Upper lobe of left lung (tissue), 6 donors: ENCODE results near the gene CXCL3. TPM values are rescaled to one million over a fixed set of nuclear protein-coding genes. Genes with fewer than 3 reads are reported as not detected.

Source experiments
- ATAC-seq, 2 donors: fragments of 200-7000 bp; cut with Tn5 transposase; one replicate each; pipeline ENCODE4 v1.9.1; 2022; ENCODE audit warnings: mild to moderate bottlenecking in 2 of 2, moderate library complexity in 2 of 2; ENCODE audit not compliant: low FRiP score in 2 of 2
- DNase-seq, 2 donors: peaks; one replicate each; pipeline ENCODE4 v3.0.0-alpha.2; 2019 to 2020
- H3K27ac ChIP-seq, 4 donors: fragments of 200-600 bp; sonication (generic); one replicate each; pipeline ENCODE4 v1.5.1; 2016 to 2019
- H3K27me3 ChIP-seq, 4 donors: fragments of 200-600 bp; sonication (generic); one replicate each; pipeline ENCODE4 v1.5.1; 2017 to 2019
- H3K36me3 ChIP-seq, 4 donors: fragments of 200-600 bp; sonication (generic); one replicate each; pipeline ENCODE4 v1.5.1; 2016 to 2019
- H3K4me1 ChIP-seq, 4 donors: fragments of 200-600 bp; sonication (generic); one replicate each; pipeline ENCODE4 v1.5.1; 2018 to 2019
- H3K4me3 ChIP-seq, 4 donors: fragments of 200-600 bp; sonication (generic); one replicate each; pipeline ENCODE4 v1.5.1; 2017 to 2019; ENCODE audit warnings: mild to moderate bottlenecking in 2 of 4, moderate library complexity in 1 of 4
- H3K9me3 ChIP-seq, 4 donors: fragments of 200-600 bp; sonication (generic); one replicate each; pipeline ENCODE4 v1.5.1; 2018 to 2019
- EP300 ChIP-seq, 4 donors: sonication (generic); formaldehyde crosslinking; IDR thresholded peaks; one replicate each; pipeline ENCODE4 v1.5.1; 2017; ENCODE audit warnings: antibody characterized with exemption in 4 of 4, control low read depth in 2 of 4
- POLR2A ChIP-seq, 4 donors: fragments of 450-650 bp; IDR thresholded peaks; one replicate each; pipeline ENCODE4 v1.5.1; 2016 to 2017; ENCODE audit warnings: antibody characterized with exemption in 4 of 4, mild to moderate bottlenecking in 2 of 4
- POLR2AphosphoS5 ChIP-seq, 2 donors: sonication (generic); formaldehyde crosslinking; IDR thresholded peaks; one replicate each; pipeline ENCODE4 v1.5.1; 2017; ENCODE audit warnings: antibody characterized with exemption in 2 of 2
- WGBS, 2 donors: methylation state at CpG; one replicate each; pipeline ENCODE4 v1.1.5; 2017 to 2018; 5-methylcytosine and 5-hydroxymethylcytosine counted together
- total RNA-seq, 6 donors: library from RNA; depleted of rRNA in 4 of 6; stranded (reverse); fragments of >200 nt in 4 of 6; gene quantifications; one replicate each; pipeline versions ENCODE4 v1.1.0 to v1.2.1, GENCODE V29; 2016 to 2021
- TF ChIP-seq, protein P1 (sequence below), 6 experiments: fragments of 450-650 bp in 4 of 6; fragments of 200-600 bp in 2 of 6; sonication (generic) in 2 of 6; IDR thresholded peaks; one replicate each; pipeline ENCODE4 v1.5.1; 2016 to 2019; ENCODE audit warnings: antibody characterized with exemption in 6 of 6
- donor health status: DM: no; HTN: no; CAD: no; lungs with moderate emphysema.
- donor health status: DM: no; HTN: yes; CAD: no; lungs with severe emphysema.

CXCL3 gene
- total RNA-seq, 6 donors from 2014 or later, result 10.0 to 22.4 (median 16.4) TPM

- Histone ChIP-seq H3K9me3 (no peaks in the 10 kb centered on the region), H3K4me1 (no peaks in the 10 kb centered on the region), H3K4me3 (no peak overlapping the region), H3K27me3 (no peaks in the 10 kb centered on the region), H3K36me3 (no peaks in the 10 kb centered on the region), H3K27ac (no peak overlapping the region)
- no peak for ATAC-seq
- WGBS, 2 donors, result 0 to 3% methylated on average over 1 of the region's 1 CpG
- TF ChIP-seq POLR2A (IDR thresholded peaks at IDR 0.05), result no peak
- TF ChIP-seq, protein P1, sequence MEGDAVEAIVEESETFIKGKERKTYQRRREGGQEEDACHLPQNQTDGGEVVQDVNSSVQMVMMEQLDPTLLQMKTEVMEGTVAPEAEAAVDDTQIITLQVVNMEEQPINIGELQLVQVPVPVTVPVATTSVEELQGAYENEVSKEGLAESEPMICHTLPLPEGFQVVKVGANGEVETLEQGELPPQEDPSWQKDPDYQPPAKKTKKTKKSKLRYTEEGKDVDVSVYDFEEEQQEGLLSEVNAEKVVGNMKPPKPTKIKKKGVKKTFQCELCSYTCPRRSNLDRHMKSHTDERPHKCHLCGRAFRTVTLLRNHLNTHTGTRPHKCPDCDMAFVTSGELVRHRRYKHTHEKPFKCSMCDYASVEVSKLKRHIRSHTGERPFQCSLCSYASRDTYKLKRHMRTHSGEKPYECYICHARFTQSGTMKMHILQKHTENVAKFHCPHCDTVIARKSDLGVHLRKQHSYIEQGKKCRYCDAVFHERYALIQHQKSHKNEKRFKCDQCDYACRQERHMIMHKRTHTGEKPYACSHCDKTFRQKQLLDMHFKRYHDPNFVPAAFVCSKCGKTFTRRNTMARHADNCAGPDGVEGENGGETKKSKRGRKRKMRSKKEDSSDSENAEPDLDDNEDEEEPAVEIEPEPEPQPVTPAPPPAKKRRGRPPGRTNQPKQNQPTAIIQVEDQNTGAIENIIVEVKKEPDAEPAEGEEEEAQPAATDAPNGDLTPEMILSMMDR (IDR thresholded peaks at IDR 0.05), result no peak
- no peak for TF ChIP-seq EP300 (IDR thresholded peaks at IDR 0.05)
- TF ChIP-seq POLR2AphosphoS5 (IDR thresholded peaks at IDR 0.05), result no peak
- DNase-seq, result no peak
These were observed 46.4 kb downstream of the CXCL3 start for GRCh38 chr4:73992050-73992449.

GRCh38 chr4:73991742-73992000 is 46.8 kb downstream of the CXCL3 start:
- H3K27me3 ChIP-seq, result no peaks in the 10 kb centered on the region
- no peak overlapping the region for H3K27ac ChIP-seq

DNA sequence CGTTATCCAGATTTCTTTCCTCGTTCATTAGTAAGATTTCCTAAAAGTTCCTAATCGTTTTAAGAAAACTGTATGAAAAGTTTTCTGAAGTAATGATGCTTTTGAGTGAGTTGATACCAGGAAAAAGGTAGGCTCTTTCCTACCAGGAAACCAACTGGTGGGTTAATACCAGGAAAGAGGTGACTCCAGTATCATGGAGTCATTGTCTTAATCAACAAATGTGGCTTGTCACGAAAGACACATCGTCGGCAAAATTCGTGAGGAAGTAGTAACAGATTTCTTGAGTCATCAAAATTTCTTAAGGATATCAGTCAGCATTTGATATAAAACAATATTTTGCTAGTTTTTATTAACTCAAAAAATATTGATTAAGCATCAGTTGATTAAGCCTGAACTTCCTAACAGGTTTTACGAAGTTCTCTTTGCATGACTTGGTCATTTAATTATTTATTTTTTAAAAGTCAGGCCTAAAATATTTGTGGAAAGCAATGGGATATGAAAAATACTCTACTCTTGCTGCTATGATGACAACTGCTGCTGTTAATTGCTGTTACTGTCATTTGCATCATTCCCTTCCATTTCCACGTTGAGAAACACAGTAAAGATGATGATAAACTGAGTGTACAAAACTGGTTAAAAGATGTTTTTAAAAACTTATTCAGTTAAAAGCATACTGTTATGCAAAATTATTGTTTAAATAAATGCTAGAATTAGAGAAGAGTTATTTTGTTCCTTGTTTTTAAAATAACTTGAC is 47.3 kb downstream of the CXCL3 start:
- Histone ChIP-seq H3K27ac (no peak overlapping the region), H3K36me3 (no peaks in the 10 kb centered on the region), H3K27me3 (no peaks in the 10 kb centered on the region), H3K9me3 (no peaks in the 10 kb centered on the region), H3K4me1 (no peaks in the 10 kb centered on the region), H3K4me3 (no peak overlapping the region)
- no peak for DNase-seq
- no peak for TF ChIP-seq POLR2A (IDR thresholded peaks at IDR 0.05)
- TF ChIP-seq, protein P1 (IDR thresholded peaks at IDR 0.05), result no peak
- TF ChIP-seq POLR2AphosphoS5 (IDR thresholded peaks at IDR 0.05), result no peak
- no peak for TF ChIP-seq EP300 (IDR thresholded peaks at IDR 0.05)
- 81 to 86% methylated on average over 9 of the region's 9 CpGs for WGBS, 2 donors
- ATAC-seq, result no peak

More at GRCh38 chr4:73991742-73992000, 46.8 kb downstream of the CXCL3 start:
- Histone ChIP-seq H3K4me1 (no peaks in the 10 kb centered on the region), H3K4me3 (no peak overlapping the region), H3K9me3 (no peaks in the 10 kb centered on the region), H3K36me3 (no peaks in the 10 kb centered on the region)
- no peak for TF ChIP-seq POLR2AphosphoS5 (IDR thresholded peaks at IDR 0.05)
- no peak for TF ChIP-seq EP300 (IDR thresholded peaks at IDR 0.05)
- TF ChIP-seq, protein P1 (IDR thresholded peaks at IDR 0.05), result no peak
- no peak for TF ChIP-seq POLR2A (IDR thresholded peaks at IDR 0.05)
- 83 to 92% methylated on average over 1 of the region's 1 CpG for WGBS, 2 donors
- DNase-seq (no peak), ATAC-seq (no peak)

- Histone ChIP-seq H3K4me1 (no peaks in the 10 kb centered on the region), H3K27ac (no peak overlapping the region), H3K27me3 (no peaks in the 10 kb centered on the region), H3K9me3 (no peaks in the 10 kb centered on the region), H3K36me3 (no peaks in the 10 kb centered on the region), H3K4me3 (no peak overlapping the region)
- no peak for ATAC-seq
- TF ChIP-seq POLR2AphosphoS5 (IDR thresholded peaks at IDR 0.05), result no peak
- TF ChIP-seq, protein P1 (IDR thresholded peaks at IDR 0.05), result no peak
- TF ChIP-seq POLR2A (IDR thresholded peaks at IDR 0.05), result no peak
- no peak for TF ChIP-seq EP300 (IDR thresholded peaks at IDR 0.05)
- no peak for DNase-seq
- 81 to 86% methylated on average over 5 of the region's 5 CpGs for WGBS, 2 donors
These were observed 48.6 kb downstream of the CXCL3 start for GRCh38 chr4:73989928-73990327.

GRCh38 chr4:73989031-73989430 is 49.5 kb downstream of the CXCL3 start:
- 54 to 55% methylated on average over 3 of the region's 3 CpGs for WGBS, 2 donors
- Histone ChIP-seq H3K9me3 (no peaks in the 10 kb centered on the region), H3K4me3 (no peak overlapping the region), H3K27ac (no peak overlapping the region), H3K4me1 (no peaks in the 10 kb centered on the region), H3K36me3 (no peaks in the 10 kb centered on the region), H3K27me3 (no peaks in the 10 kb centered on the region)
- TF ChIP-seq, protein P1 (IDR thresholded peaks at IDR 0.05), result no peak
- TF ChIP-seq POLR2A (IDR thresholded peaks at IDR 0.05), result no peak
- TF ChIP-seq EP300 (IDR thresholded peaks at IDR 0.05), result no peak
- TF ChIP-seq POLR2AphosphoS5 (IDR thresholded peaks at IDR 0.05), result no peak
- ATAC-seq (no peak), DNase-seq (no peak)
